Astrocyte of the hippocampus (primary cell): ENCODE measurements around the gene SARS1.
"Not testable (repeated sequence)": the region's sequence is repeated elsewhere in the genome, so short reads cannot be mapped to it uniquely, and the experiment has no call there.

Source experiments
- DNase-seq: peaks from one replicate; pipeline ENCODE4 v3.0.0; 2011; ENCODE audit warnings: low read depth, low spot score

Gene SARS1

DNA sequence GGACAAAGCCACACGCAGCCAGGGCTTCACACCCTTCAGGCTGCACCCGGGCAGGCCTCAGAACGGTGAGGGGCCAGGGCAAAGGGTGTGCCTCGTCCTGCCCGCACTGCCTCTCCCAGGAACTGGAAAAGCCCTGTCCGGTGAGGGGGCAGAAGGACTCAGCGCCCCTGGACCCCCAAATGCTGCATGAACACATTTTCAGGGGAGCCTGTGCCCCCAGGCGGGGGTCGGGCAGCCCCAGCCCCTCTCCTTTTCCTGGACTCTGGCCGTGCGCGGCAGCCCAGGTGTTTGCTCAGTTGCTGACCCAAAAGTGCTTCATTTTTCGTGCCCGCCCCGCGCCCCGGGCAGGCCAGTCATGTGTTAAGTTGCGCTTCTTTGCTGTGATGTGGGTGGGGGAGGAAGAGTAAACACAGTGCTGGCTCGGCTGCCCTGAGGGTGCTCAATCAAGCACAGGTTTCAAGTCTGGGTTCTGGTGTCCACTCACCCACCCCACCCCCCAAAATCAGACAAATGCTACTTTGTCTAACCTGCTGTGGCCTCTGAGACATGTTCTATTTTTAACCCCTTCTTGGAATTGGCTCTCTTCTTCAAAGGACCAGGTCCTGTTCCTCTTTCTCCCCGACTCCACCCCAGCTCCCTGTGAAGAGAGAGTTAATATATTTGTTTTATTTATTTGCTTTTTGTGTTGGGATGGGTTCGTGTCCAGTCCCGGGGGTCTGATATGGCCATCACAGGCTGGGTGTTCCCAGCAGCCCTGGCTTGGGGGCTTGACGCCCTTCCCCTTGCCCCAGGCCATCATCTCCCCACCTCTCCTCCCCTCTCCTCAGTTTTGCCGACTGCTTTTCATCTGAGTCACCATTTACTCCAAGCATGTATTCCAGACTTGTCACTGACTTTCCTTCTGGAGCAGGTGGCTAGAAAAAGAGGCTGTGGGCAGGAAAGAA, 61.1 kb downstream of the SARS1 start:
- DNase-seq = peak; percentile 81

DNA sequence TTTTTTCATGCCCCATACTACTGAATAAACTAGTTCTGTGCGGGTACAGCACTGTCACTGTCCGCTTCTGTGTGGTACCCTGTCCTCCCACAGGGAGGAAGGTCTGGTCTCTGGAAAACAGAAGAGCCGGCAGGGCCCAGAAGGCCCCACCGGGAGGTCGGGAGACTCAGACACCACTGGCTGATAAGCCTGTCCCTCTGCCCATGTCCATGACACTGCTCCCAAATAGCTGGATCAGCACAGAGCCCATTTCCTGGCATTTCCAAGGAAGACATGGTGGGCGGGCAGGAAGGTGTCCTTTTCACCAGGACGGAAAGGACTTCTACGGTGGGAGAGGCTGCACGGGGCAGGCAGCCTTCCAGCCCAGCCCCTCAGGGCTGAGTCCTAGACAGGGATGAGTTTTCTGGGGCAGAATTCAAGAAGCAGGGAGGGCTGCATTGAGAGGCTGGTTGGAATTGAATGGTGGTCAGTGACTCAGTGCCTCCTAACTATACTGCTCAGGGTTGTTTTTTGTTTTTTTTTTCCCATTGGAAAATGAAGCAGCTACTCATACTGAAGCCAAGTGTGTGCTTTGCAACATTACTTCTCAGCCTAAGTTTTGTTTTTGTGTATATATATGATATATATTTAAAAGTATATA, 62.1 kb downstream of the SARS1 start:
- peak; percentile 85 for DNase-seq

GRCh38 chr1:109277434-109278204, 63.9 kb downstream of the SARS1 start:
- DNase-seq = peak; percentile 80

GRCh38 chr1:109279615-109280278, 66.0 kb downstream of the SARS1 start:
- DNase-seq = no peak

DNA sequence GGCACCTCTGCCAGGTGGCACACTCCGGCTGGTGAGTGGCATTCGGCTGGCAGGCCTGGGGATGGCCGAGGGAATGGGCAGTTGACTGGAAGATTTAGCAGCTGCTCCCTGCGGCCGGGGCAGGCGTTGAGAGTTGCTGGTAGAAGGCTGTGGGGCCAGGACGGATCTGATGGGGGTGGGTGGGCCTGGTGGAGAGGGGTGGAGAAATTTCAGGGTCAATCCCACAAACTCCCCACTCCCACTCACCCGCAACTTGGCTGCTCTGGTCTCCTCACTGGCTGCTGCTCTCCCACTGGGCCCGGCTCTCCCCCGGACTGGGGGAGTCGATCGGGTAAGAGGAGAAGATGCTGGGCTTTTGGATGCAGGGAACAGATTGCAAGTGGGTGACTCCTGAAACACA, 67.1 kb downstream of the SARS1 start:
- no peak for DNase-seq

GRCh38 chr1:109281680-109282496, 68.2 kb downstream of the SARS1 start:
- DNase-seq = peak; percentile 45

DNA sequence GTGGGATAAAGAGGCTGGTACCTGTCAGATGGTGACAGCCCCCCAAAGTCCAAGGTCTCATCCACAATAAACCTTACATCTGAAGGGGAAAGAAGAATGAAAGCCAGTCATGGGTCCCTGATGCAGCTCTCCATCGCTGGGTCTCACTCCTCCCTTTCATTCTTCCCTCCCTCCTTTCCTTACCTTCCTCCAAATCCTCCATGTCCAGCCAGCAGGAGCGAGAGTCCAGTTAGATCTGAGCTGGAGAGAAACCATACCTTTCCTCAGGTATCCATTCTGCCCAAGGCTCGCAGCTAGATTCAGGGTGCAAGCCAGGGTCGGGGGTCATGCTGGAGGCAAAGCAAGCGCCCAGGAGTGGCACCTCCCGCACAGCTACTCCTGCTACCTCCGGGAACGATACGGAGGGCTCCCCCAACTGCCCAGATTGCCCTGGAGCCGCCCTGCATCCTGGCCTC, 68.8 kb downstream of the SARS1 start:
- no peak for DNase-seq

GRCh38 chr1:109282952-109283747, 69.4 kb downstream of the SARS1 start, which contains the start of gene PSRC1:
PSRC1 (minus strand) TSS chr1:109283145.
- DNase-seq = peak; percentile 99

- DNase-seq = peak; percentile 91
Measured at GRCh38 chr1:109283748-109284600, 70.3 kb downstream of the SARS1 start.

GRCh38 chr1:109286762-109287161, 73.0 kb downstream of the SARS1 start:
- DNase-seq = not testable (repeated sequence)
